Activated CD8-positive, alpha-beta memory T cell treated with anti-CD3 and anti-CD28 coated beads, Interleukin-2, amount 50 U/mL, for 24 hours (primary cell): Measurements from ENCODE around the gene PAXIP1.

Experiments
- DNase-seq: peaks from one replicate; pipeline ENCODE4 v3.0.0-alpha.2; 2020; ENCODE audit errors: extremely low read depth

PAXIP1 gene

DNA sequence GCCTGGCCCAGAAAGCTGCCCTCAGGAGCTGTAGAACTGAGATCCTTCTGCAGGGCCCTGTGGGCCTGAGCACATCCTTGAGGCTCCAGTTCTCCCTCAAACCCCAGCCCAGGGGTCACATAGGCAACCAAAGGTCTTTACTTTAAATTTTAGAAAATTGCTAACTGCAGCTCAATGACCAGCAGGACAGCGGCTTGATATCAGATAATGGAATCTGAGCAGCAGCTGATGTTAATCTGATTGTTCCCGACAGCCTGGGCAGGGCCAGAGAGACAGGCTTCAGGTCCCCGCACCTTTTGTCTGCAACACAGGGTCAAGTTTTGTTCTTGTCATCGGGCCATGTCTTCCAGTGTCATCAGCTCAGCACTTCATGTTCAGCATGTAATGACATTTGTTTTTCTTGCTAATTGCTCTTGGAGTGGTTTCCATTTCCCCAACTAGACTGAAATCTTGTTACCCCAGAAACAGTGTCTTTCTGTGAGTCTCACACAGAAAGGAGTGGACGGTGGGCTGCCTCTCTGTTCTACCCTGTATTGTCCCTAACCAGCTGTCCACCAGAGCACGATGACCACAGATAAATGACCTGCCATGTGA lies 91.0 kb downstream of the PAXIP1 start:
- no peak for DNase-seq

DNA sequence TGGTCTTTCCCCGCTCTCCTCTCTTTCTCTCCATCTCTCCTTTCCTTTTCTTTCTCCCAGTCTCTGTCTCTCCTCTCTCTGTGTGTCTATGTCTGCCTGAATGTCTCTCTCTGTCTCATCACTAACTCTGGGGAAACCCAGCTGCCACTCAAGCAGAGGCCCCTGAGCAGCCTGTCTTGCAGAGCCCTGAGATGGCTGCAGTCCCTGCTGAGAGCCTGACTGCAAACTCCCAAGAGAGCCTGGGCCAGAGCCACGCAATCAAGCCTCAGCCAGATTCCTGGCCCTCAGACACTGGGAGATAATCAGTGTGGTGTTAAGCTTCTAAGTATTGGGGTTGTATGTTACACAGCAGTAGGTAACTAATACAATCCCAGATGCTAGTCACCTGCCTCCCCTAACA lies 91.5 kb downstream of the PAXIP1 start:
- DNase-seq, result no peak

DNA sequence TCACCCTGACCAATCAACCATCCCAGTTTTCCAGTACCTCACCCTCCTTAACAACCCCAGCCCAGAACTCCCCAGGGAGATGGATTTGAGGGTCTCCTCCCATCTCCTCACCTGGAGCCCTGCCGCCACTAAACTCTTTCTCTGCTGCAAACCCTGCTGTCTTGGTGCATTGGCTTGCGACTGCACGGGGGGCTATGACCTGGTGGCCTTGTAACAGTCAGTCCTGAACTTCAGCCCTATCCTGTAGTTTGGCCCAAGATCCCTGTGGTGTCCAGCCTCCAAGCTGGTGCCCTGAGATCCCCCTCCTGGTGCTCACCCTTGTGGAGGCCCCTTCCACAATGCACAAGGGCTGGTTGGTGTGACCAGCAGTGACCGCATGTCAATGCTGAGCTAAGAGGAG lies 91.9 kb downstream of the PAXIP1 start:
- no peak for DNase-seq

DNA sequence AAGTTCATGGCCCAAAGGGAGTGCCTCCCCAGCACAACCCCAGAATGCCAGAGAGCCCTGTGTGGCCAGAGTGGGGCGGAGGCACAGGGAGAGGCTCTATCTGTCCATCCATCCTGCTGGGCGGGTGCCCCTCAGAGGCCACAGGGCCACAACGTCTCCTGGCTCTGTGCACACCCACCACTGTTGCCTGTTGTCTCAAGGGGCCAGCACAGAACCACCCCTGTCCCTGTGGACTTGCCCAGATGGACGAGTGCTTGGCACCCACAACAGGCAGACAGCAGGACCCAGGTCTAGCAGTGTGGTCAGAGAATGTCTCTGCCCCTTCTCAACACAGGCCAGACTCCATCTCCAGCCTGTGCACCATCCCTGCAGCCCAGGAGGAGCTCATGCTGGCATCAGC lies 92.8 kb downstream of the PAXIP1 start:
- DNase-seq, result no peak

DNA sequence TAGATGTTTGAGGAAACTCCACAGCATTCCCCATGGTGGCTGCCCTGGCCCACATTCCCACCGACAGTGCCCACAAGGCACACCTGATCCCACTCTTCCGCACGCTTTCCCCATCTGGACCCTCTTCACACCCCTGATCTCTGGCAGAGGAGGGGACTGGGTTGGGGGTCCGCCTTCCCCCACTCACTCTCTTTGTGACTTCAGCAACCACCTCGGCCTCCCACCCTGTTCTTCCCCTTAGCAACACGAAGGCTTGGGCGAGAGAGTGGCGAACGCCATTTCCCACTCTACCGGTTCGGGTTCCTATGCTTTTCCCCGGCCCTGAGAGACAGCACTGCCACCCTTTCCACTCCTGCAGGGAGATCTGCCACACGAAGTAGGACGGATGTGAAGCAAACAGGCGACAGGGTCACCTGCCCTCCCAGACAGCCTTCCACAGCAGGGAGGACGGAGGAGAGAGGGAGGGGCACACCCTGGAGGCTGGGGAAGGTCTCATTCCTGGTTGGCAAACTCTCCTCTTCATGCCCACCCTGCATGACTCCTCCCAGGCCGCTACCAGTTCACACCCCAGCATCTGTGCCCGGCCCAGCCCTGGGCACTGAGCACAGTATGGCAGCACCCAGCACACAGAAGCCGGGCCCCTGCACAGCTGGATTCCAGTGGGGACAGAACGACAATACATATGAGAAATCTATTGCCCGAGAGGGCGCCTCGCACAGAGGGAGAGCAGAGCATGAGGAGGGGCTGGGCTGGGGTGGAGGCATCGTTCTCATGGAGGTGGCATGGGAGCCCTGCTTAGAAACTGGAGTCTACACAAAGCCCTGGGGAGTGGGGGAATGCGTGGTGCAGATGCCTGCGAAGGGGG lies 93.5 kb downstream of the PAXIP1 start:
- DNase-seq, result no peak

DNA sequence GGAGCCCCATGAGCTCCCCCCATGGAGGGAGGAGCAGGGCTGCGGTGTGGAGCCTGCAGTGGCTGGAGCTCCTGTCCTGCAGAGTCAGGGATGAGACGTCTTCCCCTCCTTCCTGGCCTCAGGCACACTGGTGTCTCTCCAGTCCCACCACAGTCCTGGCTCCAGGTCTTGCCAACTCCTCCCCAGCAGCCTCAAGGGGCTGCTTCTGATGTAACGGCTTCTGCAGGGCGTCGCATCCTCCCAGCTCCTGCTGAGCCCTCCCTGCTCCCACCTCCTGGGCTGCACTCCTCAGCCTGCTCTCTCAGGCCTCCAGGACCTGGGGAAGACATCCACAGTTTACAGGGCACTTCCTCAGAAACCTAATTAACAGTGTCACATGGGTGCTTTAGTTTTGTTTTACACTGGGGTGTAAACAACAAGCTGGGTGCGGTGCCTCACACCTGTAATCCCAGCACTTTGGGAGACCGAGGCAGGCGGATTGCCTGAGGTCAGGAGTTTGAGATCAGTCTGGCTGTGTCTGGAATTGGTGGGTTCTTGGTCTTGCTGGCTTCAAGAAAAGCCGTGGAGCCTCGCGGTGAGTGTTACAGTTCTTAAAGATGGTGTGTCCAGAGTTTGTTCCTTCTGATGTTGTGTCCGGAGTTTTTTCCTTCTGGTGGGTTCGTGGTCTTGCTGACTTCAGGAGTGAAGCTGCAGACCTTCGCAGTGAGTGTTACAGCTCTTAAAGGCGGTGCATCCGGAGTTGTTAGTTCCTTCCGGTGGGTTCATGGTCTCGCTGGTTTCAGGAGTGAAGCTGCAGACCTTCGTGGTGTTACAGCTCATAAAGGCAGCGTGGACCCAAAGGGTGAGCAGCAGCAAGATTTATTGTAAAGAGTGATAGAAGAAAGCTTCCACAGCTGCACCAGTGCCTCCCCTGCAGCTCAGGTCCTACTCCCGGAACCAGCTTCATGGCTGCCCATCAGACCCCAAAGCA lies 95.0 kb downstream of the PAXIP1 start:
- DNase-seq, result no peak

DNA sequence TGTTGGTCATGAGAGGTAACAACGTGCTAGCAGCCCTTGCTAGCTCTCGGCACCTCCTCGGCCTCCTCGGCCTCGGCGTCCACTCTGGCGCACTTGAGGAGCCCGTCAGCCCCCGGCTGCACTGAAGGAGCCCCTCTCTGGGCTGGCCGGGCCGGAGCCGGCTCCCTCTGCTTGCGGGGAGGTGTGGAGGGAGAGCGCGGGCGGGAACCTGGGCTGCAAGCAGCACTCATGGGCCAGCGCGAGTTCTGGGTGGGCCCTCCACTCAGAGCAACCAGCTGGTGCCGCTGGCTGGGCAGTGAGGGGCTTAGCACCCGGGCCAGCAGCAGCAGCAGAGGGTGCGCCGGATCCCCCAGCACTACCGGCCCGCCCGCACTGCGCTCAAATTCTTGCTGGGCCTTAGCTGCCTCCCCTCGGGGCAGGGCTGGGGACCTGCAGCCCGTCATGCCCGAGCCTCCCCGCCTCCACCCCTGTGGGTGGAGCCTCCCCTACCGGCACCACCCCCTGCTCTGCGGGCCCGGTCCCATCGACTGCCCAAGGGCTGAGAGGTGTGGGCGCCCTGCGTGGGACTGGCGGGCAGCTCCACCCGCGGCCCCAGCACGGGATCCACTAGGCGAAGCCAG lies 96.1 kb downstream of the PAXIP1 start:
- no peak for DNase-seq

DNA sequence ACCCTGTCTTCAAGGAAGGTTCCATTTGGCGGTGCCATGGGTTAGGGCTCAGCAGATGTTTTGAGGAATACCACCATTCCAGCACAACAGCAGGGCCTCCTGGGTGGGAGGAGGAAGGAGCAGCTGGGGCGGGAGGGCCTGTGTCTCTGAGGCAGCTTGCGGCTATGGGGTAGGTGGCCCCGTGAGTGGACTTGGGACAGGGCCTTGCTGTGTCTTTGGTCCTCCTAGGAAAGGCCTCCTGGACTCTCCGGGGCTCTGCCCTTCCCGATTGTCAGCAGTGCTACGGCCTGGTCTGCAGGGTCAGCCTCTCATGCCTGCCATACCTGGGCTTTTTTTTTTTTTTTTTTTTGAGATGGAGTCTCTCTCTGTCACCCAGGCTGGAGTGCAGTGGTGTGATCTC lies 96.7 kb downstream of the PAXIP1 start:
- DNase-seq, result no peak

DNA sequence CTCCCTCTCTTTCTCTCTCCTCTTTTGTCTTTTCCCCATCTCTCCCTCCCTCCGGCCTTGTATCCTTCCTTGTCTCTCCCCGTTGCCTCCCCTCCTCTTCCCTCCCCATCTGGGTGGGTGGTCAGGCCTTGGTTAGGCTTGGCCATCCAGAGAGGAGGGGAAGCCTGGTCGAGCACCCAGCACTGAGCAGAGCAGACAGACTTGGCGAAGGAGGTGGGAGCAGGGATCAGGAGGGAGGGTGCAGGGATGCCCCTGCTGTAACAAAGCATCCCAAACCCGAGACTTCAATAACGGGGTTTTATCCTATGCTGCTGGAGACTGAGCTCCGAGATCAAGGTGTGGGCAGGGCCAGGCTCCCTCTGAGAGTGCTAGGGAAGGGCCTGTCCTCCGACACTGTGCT lies 97.3 kb downstream of the PAXIP1 start:
- no peak for DNase-seq

DNA sequence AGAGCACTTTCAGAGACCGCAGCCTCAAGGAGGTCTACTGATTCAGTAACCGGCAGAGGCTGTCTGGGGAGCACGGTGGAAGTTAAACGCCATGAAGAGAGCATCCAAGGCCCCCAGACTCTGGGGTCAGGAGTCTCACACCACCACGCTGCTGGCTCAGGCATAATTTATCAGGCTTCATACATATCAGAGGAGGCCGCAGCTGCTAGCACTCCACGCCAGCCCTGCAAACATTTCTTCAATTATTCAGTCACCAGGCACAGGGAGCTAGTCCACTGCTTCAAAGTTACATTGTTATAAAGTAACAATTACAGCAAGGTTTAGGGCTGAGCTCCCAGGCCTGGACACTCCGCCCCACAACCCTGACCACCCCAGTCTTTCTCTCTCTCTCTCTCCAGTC lies 97.8 kb downstream of the PAXIP1 start:
- no peak for DNase-seq

DNA sequence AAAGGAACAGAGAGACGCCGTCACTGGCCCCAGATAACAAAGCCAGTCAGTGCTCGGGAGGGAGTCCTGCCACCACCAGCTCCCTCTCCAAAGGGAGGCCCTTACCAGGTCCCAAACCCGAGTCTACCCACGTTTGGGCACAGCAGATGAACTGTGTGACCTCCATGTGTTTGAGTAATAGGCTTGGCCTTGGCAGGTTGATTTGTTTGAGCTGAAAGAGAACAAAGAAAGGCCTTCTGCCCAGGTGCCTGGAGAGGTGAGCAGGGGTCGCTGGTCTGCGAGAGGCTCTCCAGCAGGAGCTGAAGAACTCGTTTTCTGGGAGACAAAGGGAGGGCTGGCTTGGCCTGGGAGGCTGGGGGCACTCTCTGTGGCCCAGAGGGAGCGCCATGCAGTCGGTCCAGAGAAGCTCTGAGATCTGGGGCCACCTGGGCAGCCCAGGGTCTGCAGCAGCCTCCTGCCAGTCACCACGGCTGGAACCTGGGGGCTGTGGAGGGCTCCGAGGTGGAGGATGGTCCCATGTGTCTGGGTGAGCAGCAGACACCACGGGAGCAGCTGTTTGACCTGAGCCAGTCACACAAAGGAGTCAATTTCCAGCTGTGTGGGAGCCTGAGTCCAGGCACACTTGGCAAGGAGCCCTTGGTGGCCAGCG lies 99.7 kb downstream of the PAXIP1 start:
- no peak for DNase-seq

DNA sequence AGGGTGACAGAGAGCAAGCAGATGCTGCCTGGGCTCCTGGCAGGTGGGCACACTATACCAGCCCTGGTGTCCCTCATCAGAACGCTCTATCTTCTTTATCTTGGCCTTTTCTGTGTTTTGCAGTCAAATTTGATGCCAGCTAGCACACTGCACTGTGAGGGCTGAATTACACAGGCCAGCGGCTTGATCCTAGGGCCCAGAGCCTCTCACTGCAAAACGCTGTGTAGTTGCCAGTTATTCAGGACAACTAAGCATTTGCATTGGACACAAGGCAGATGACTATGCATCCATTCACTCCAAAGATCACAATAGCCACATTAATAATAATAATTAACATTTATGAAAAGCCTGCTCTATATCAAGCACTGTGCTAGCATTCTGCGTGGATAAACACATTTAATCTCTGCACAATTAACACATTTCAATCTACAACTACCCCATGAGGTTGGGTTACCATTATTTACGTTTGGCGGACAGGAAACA lies 100.3 kb downstream of the PAXIP1 start:
- no peak for DNase-seq

DNA sequence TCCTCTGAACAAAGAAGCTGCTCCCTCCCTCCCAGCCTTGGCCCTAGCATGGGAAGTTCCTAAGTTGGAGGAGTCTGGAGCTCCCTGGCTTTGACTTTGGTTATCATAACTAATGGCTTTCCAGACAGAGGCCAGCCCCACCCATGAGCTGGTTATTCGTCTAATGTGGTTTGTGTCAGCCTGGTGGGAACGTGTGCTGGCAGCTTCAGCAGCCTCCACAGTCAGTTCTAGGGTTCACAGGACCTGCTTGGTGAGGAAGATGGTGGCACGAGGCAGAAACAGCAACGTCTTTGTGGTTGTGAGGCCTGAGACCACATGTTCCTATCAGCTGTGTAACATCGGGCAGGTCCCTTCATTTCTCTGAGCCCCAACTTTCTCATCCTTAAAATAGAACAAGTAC lies 103.1 kb downstream of the PAXIP1 start:
- no peak for DNase-seq

DNA sequence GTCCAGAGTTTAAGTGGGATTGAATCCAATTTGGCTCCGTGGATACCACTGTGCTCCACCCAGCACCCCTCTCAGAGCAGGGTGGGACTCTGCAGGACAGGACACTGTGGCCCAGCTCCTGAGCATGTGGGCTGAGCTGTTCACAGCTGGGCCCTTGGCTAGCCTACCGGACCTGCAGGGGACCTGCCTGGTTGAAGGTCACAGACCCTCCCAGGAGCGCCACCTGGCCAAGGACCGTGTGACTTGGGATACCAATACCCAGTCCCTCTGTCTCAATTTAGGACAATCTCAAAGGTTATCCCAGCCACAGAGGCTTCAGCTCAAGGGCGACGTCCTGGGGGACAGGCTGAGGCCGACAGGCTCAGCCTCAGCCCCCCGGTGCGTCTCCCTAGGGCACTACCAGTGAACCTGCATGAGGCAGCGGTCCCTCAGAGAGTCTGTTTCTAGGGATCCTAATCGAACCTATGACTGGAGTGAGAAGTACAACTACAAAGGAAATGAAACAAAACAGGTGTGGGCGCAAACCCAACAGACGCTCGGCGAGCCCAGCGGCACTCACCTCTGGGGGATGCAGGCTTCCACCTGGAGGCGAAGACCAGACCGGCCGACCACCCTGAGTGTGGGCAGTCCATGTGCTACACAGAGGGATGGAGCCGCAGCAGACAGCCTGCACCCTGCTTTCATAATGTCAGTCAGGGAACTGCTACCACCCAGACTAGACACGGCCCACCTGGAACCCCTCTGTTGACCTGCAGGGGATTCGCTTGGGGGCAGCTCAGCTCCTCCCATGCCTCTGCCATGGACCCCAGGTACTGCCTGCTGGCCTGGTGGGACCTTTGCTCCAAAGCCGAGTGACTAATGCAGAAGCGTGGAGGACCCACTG lies 103.7 kb downstream of the PAXIP1 start:
- DNase-seq, result no peak

DNA sequence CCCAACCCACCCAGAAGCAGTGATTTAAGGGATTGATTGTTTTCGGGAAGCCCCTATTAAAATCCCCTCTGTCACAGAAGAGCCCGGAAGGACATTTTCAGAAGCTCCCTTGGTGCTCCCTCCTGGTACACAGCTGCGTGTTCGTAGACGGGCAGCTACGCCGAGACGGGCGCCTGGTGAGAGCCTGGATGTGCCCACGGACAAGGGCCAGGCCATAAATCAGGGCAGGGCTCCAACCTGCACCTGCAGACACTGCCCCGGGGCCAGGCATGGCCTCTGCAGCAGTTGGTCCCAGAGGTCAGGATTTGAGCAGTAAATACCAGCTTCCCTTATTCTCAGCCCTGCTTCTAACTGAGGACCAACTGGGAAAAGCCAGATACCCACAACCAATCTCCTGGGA lies 106.8 kb downstream of the PAXIP1 start:
- no peak for DNase-seq
